Umbilical cord (tissue), 2 donors: Measurements from ENCODE around the gene METTL16. TPM values are rescaled to one million over a fixed set of nuclear protein-coding genes. Genes with fewer than 3 reads are reported as not detected.
"Not testable (repeated sequence)": the region's sequence is repeated elsewhere in the genome, so short reads cannot be mapped to it uniquely, and the experiment has no call there.

Experiments
- DNase-seq: peaks from one replicate; pipeline ENCODE4 v3.0.0-alpha.2; 2015; ENCODE audit warnings: low spot score
- total RNA-seq: library from RNA; depleted of rRNA; stranded (reverse); fragments of >200 nt; gene quantifications from one replicate; pipeline ENCODE4 v1.2.3, GENCODE V29; 2014; ENCODE audit warnings: low replicate concordance; ENCODE audit not compliant: insufficient read depth

Gene METTL16
- total RNA-seq, 1 donor from 2014 or later = 35.6 TPM

- DNase-seq = no peak
Observed at GRCh38 chr17:2450016-2450650, 61.6 kb downstream of the METTL16 start.

- peak; percentile 8 for DNase-seq
Observed at GRCh38 chr17:2449486-2449885, 62.2 kb downstream of the METTL16 start.

- not testable (repeated sequence) for DNase-seq
Observed at GRCh38 chr17:2447479-2447878, 64.2 kb downstream of the METTL16 start.

GRCh38 chr17:2445638-2446037 is 66.0 kb downstream of the METTL16 start:
- no peak for DNase-seq

- DNase-seq = no peak
Observed at GRCh38 chr17:2444382-2444781, 67.3 kb downstream of the METTL16 start.

GRCh38 chr17:2442166-2442565 is 69.5 kb downstream of the METTL16 start:
- no peak for DNase-seq

GRCh38 chr17:2440930-2441329 is 70.8 kb downstream of the METTL16 start:
- DNase-seq = no peak

- not testable (repeated sequence) for DNase-seq
Observed at GRCh38 chr17:2439997-2440396, 71.7 kb downstream of the METTL16 start.

- DNase-seq = no peak
Observed at GRCh38 chr17:2438823-2439222, 72.9 kb downstream of the METTL16 start.

GRCh38 chr17:2436316-2436905 is 75.3 kb downstream of the METTL16 start:
- DNase-seq = no peak

GRCh38 chr17:2435862-2436261 is 75.8 kb downstream of the METTL16 start:
- DNase-seq = no peak

GRCh38 chr17:2435181-2435741 is 76.4 kb downstream of the METTL16 start:
- DNase-seq = peak; percentile 24

- no peak for DNase-seq
Observed at GRCh38 chr17:2433696-2434095, 78.0 kb downstream of the METTL16 start.

- no peak for DNase-seq
Observed at GRCh38 chr17:2427910-2428309, 83.8 kb downstream of the METTL16 start.

- DNase-seq = no peak
Observed at GRCh38 chr17:2427215-2427614, 84.5 kb downstream of the METTL16 start.

- DNase-seq = no peak
Observed at GRCh38 chr17:2423271-2423670, 88.4 kb downstream of the METTL16 start.

- no peak for DNase-seq
Observed at GRCh38 chr17:2421315-2422147, 90.2 kb downstream of the METTL16 start.

- no peak for DNase-seq
Observed at GRCh38 chr17:2420176-2420575, 91.5 kb downstream of the METTL16 start.

- no peak for DNase-seq
Observed at GRCh38 chr17:2419486-2419885, 92.2 kb downstream of the METTL16 start.

- DNase-seq = no peak
Observed at GRCh38 chr17:2418572-2418971, 93.1 kb downstream of the METTL16 start.

GRCh38 chr17:2416010-2416734 is 95.5 kb downstream of the METTL16 start:
- DNase-seq = peak; percentile 94

GRCh38 chr17:2415081-2415480 is 96.6 kb downstream of the METTL16 start:
- DNase-seq = no peak
